HG02642 (cell line): ENCODE results near the gene HINT3.
"Not testable (repeated sequence)": the region's sequence is repeated elsewhere in the genome, so short reads cannot be mapped to it uniquely, and the experiment has no call there.

Experiments
- ATAC-seq: cut with Tn5 transposase; IDR thresholded peaks from one replicate; pipeline ENCODE4 v1.9.1; 2021; ENCODE audit warnings: mild to moderate bottlenecking; ENCODE audit not compliant: unreplicated experiment, poor library complexity

The HINT3 gene

GRCh38 chr6:125939026-125939425 lies 17.5 kb upstream of the HINT3 start:
- ATAC-seq, result no peak

GRCh38 chr6:125939791-125940190 lies 16.8 kb upstream of the HINT3 start:
- no peak for ATAC-seq

GRCh38 chr6:125940247-125941041 lies 16.1 kb upstream of the HINT3 start:
- ATAC-seq, result no peak

- no peak for ATAC-seq
Measured at GRCh38 chr6:125942672-125943527, 13.7 kb upstream of the HINT3 start.

- ATAC-seq, result no peak
Measured at GRCh38 chr6:125943528-125944433, 12.8 kb upstream of the HINT3 start.

- ATAC-seq, result no peak
Measured at GRCh38 chr6:125944434-125944816, 12.1 kb upstream of the HINT3 start.

- ATAC-seq, result no peak
Measured at GRCh38 chr6:125944896-125945295, 11.7 kb upstream of the HINT3 start.

GRCh38 chr6:125945378-125946141 lies 11.0 kb upstream of the HINT3 start:
- ATAC-seq, result no peak

- ATAC-seq, result no peak
Measured at GRCh38 chr6:125947615-125948014, 9.0 kb upstream of the HINT3 start.

GRCh38 chr6:125948455-125948854 lies 8.1 kb upstream of the HINT3 start:
- ATAC-seq, result no peak

GRCh38 chr6:125949069-125949468 lies 7.5 kb upstream of the HINT3 start:
- no peak for ATAC-seq

GRCh38 chr6:125950293-125950692 lies 6.3 kb upstream of the HINT3 start:
- ATAC-seq, result no peak

- ATAC-seq, result not testable (repeated sequence)
Measured at GRCh38 chr6:125950716-125951115, 5.9 kb upstream of the HINT3 start.

- no peak for ATAC-seq
Measured at GRCh38 chr6:125951323-125951722, 5.2 kb upstream of the HINT3 start.

GRCh38 chr6:125952764-125953501 lies 3.6 kb upstream of the HINT3 start:
- no peak for ATAC-seq

- no peak for ATAC-seq
Measured at GRCh38 chr6:125953502-125953875, 3.1 kb upstream of the HINT3 start.

GRCh38 chr6:125954735-125955339 lies 1.7 kb upstream of the HINT3 start:
- no peak for ATAC-seq

GRCh38 chr6:125955973-125956372 lies 597 bp upstream of the HINT3 start:
- no peak for ATAC-seq

- no peak for ATAC-seq
Measured at GRCh38 chr6:125957391-125957693, 772 bp downstream of the HINT3 start.
